HepG2 (cell line): Measurements from ENCODE around the gene OSM. TPM values are rescaled to one million over a fixed set of nuclear protein-coding genes. Genes with fewer than 3 reads are reported as not detected.

Experiments
- CBX2 ChIP-seq, 2 experiments: fragments of 200-600 bp in 1 of 2; sonication (generic); formaldehyde crosslinking in 1 of 2; IDR thresholded peaks; 2 replicates each; pipeline versions ENCODE4 v1.7.0 to v1.8.1; 2018 to 2022; ENCODE audit warnings: low read depth in 2 of 2, low read length in 1 of 2, mild to moderate bottlenecking in 1 of 2, missing genetic modification reagents in 1 of 2
- MYC ChIP-seq: sonication (generic); formaldehyde crosslinking; IDR thresholded peaks from 2 replicates; pipeline ENCODE4 v1.9.0; 2021; ENCODE audit warnings: missing genetic modification reagents, borderline replicate concordance
- NR2F6 ChIP-seq, 2 experiments: IDR thresholded peaks; 2 replicates each; pipeline ENCODE4 v1.6.1; 2016; ENCODE audit warnings: antibody characterized with exemption in 1 of 2, mild to moderate bottlenecking in 1 of 2
- SAP130 ChIP-seq: IDR thresholded peaks from 2 replicates; pipeline ENCODE4 v1.6.1; 2016; ENCODE audit warnings: low read depth
- TBX2 ChIP-seq: sonication (generic); formaldehyde crosslinking; IDR thresholded peaks from 2 replicates; pipeline ENCODE4 v1.5.0; 2020; ENCODE audit warnings: missing genetic modification reagents, mild to moderate bottlenecking, borderline replicate concordance
- THAP11 ChIP-seq: IDR thresholded peaks from 2 replicates; pipeline ENCODE4 v1.6.1; 2016; ENCODE audit warnings: missing biosample characterization, missing genetic modification reagents
- ZBTB33 ChIP-seq: sonication (generic); formaldehyde crosslinking; IDR thresholded peaks from 2 replicates; pipeline ENCODE4 v1.4.0; 2020; ENCODE audit warnings: missing genetic modification reagents
- ZNF441 ChIP-seq: sonication (generic); formaldehyde crosslinking; IDR thresholded peaks from 2 replicates; pipeline ENCODE4 v1.7.0; 2021; ENCODE audit warnings: missing genetic modification reagents, borderline replicate concordance
- ZNF740 ChIP-seq: sonication (generic); formaldehyde crosslinking; IDR thresholded peaks from 2 replicates; pipeline ENCODE4 v1.4.0; 2020; ENCODE audit warnings: missing genetic modification reagents
- polyA plus RNA-seq, 8 experiments: library from polyadenylated mRNA; depleted of rRNA in 3 of 8; stranded (reverse) in 7 of 8; unstranded in 1 of 8; fragments of >200 nt; fragmentation: Illumina TruSeq in 4 of 8; extraction: Trizol in 4 of 8; gene quantifications; 2 replicates each; pipeline versions ENCODE4 v1.2.1 to v1.2.3, GENCODE V29; 2011 to 2016; ENCODE audit warnings: low read depth in 4 of 8, missing spikeins in 1 of 8, mixed read lengths in 1 of 8; ENCODE audit not compliant: insufficient read depth in 1 of 8
- total RNA-seq, 5 experiments: library from RNA; depleted of rRNA; stranded (reverse); fragments of >200 nt; fragmentation: Illumina TruSeq; extraction: Trizol; gene quantifications; 2 replicates each; pipeline ENCODE4 v1.2.3, GENCODE V29; 2016; ENCODE audit warnings: low read depth in 1 of 5
- TF ChIP-seq, protein P1 (sequence below): sonication (generic); formaldehyde crosslinking; IDR thresholded peaks from 2 replicates; pipeline ENCODE4 v1.4.0; 2020; ENCODE audit warnings: missing genetic modification reagents, borderline replicate concordance
- TF ChIP-seq, protein P2 (sequence below): IDR thresholded peaks from 2 replicates; pipeline ENCODE4 v1.4.0; 2020; ENCODE audit warnings: mild to moderate bottlenecking, missing genetic modification reagents

OSM gene
- total and polyA plus RNA-seq, 2 of the 13 experiments (the other 11 are each of a cell fraction or from before 2014, with no cell fraction given): not detected

GRCh38 chr22:30291058-30291892 is 24.6 kb upstream of the OSM start (continued):
- TF ChIP-seq, protein P1, sequence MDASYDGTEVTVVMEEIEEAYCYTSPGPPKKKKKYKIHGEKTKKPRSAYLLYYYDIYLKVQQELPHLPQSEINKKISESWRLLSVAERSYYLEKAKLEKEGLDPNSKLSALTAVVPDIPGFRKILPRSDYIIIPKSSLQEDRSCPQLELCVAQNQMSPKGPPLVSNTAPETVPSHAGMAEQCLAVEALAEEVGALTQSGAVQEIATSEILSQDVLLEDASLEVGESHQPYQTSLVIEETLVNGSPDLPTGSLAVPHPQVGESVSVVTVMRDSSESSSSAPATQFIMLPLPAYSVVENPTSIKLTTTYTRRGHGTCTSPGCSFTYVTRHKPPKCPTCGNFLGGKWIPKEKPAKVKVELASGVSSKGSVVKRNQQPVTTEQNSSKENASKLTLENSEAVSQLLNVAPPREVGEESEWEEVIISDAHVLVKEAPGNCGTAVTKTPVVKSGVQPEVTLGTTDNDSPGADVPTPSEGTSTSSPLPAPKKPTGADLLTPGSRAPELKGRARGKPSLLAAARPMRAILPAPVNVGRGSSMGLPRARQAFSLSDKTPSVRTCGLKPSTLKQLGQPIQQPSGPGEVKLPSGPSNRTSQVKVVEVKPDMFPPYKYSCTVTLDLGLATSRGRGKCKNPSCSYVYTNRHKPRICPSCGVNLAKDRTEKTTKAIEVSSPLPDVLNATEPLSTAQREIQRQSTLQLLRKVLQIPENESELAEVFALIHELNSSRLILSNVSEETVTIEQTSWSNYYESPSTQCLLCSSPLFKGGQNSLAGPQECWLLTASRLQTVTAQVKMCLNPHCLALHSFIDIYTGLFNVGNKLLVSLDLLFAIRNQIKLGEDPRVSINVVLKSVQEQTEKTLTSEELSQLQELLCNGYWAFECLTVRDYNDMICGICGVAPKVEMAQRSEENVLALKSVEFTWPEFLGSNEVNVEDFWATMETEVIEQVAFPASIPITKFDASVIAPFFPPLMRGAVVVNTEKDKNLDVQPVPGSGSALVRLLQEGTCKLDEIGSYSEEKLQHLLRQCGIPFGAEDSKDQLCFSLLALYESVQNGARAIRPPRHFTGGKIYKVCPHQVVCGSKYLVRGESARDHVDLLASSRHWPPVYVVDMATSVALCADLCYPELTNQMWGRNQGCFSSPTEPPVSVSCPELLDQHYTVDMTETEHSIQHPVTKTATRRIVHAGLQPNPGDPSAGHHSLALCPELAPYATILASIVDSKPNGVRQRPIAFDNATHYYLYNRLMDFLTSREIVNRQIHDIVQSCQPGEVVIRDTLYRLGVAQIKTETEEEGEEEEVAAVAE (CRISPR knock-in tag): no peak
- 0 out of 2 replicates have a peak, but pooled peaks have one; percentile 43 for TF ChIP-seq TBX2 (CRISPR knock-in tag)
- no peak for TF ChIP-seq MYC (CRISPR knock-in tag)
- TF ChIP-seq ZNF740 (CRISPR knock-in tag): no peak
- TF ChIP-seq CBX2 (IDR thresholded peaks at IDR 0.05; ENCODE audit: low read depth, low read length): no peak
- TF ChIP-seq CBX2 (CRISPR knock-in tag; IDR thresholded peaks at IDR 0.05; ENCODE audit: low read depth): no peak
- TF ChIP-seq, protein P2, sequence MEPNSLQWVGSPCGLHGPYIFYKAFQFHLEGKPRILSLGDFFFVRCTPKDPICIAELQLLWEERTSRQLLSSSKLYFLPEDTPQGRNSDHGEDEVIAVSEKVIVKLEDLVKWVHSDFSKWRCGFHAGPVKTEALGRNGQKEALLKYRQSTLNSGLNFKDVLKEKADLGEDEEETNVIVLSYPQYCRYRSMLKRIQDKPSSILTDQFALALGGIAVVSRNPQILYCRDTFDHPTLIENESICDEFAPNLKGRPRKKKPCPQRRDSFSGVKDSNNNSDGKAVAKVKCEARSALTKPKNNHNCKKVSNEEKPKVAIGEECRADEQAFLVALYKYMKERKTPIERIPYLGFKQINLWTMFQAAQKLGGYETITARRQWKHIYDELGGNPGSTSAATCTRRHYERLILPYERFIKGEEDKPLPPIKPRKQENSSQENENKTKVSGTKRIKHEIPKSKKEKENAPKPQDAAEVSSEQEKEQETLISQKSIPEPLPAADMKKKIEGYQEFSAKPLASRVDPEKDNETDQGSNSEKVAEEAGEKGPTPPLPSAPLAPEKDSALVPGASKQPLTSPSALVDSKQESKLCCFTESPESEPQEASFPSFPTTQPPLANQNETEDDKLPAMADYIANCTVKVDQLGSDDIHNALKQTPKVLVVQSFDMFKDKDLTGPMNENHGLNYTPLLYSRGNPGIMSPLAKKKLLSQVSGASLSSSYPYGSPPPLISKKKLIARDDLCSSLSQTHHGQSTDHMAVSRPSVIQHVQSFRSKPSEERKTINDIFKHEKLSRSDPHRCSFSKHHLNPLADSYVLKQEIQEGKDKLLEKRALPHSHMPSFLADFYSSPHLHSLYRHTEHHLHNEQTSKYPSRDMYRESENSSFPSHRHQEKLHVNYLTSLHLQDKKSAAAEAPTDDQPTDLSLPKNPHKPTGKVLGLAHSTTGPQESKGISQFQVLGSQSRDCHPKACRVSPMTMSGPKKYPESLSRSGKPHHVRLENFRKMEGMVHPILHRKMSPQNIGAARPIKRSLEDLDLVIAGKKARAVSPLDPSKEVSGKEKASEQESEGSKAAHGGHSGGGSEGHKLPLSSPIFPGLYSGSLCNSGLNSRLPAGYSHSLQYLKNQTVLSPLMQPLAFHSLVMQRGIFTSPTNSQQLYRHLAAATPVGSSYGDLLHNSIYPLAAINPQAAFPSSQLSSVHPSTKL (CRISPR knock-in tag): peak; percentile 47; the same call in 1 of the 2 replicates
- TF ChIP-seq ZNF441 (CRISPR knock-in tag): no peak
- no peak for TF ChIP-seq NR2F6 (IDR thresholded peaks at IDR 0.05)
- TF ChIP-seq NR2F6 (CRISPR knock-in tag; IDR thresholded peaks at IDR 0.05): peak; percentile 46; the same call in 1 of the 2 replicates
- TF ChIP-seq THAP11 (CRISPR knock-in tag): 0 out of 2 replicates have a peak, but pooled peaks have one; percentile 26
- TF ChIP-seq ZBTB33 (CRISPR knock-in tag): peak; percentile 68; the same call in 1 of the 2 replicates
- peak; percentile 57 for TF ChIP-seq SAP130 (CRISPR knock-in tag)
